Uterus (tissue), 2 donors: ENCODE data around the gene PRTN3.

Source experiments
- CTCF ChIP-seq, 4 experiments: fragments of 200-600 bp in 2 of 4; fragments of 450-650 bp in 2 of 4; sonication (generic) in 2 of 4; IDR thresholded peaks; one replicate each; pipeline ENCODE4 v1.5.1; 2016 to 2019; ENCODE audit warnings: antibody characterized with exemption in 4 of 4, mild to moderate bottlenecking in 2 of 4, moderate library complexity in 1 of 4
- POLR2A ChIP-seq, 2 donors: fragments of 450-650 bp; IDR thresholded peaks; one replicate each; pipeline ENCODE4 v1.6.1; 2016; ENCODE audit warnings: antibody characterized with exemption in 2 of 2, mild to moderate bottlenecking in 1 of 2, moderate library complexity in 1 of 2

DNA sequence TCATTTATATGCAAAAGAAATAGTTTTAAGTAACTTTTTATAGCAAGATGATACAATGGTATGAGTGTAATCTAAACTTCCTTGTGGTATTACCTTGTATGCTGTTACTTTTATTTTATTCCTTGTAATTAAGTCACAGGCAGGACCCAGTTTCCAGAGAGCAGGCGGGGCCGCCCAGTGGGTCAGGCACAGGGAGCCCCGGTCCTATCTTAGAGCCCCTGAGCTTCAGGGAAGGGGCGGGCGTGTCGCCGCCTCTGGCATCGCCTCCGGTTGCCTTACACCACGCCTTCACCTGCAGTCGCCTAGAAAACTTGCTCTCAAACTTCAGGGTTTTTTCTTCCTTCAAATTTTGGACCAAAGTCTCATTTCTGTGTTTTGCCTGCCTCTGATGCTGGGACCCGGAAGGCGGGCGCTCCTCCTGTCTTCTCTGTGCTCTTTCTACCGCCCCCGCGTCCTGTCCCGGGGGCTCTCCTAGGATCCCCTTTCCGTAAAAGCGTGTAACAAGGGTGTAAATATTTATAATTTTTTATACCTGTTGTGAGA, 29.2 kb upstream of the PRTN3 start:
- TF ChIP-seq CTCF (IDR thresholded peaks at IDR 0.05) (no peak), POLR2A (IDR thresholded peaks at IDR 0.05) (no peak)
